ENCODE data around the gene INTS3. TPM values are rescaled to one million over a fixed set of nuclear protein-coding genes. Genes with fewer than 3 reads are reported as not detected.
A peak's percentile ranks its signal among the peaks of the same experiment; 100 is the strongest.

Gene INTS3
- total RNA-seq, 4 donors from 2014 or later, result 31.4 to 55.3 (median 43.5) TPM

- no peak for TF ChIP-seq POLR2A (IDR thresholded peaks at IDR 0.05)
- Histone ChIP-seq H3K27me3 (no peaks in the 10 kb centered on the region), H3K4me3 (no peak overlapping the region), H3K36me3 (peaks cover 0 to 9% of the 10 kb centered on the region in 2 donors), H3K4me1 (peaks cover 0 to 43% (median 9%) of the 10 kb centered on the region in 3 donors), H3K9me3 (no peaks in the 10 kb centered on the region), H3K27ac (peak overlapping the region in 3 of 4 donors; percentile 21 to 69 (median 55))
- no peak for ATAC-seq
- WGBS, 2 donors (ENCODE audit: low coverage in 1 of 2), result 38 to 77% methylated on average over 1 to 3 of the region's 3 CpGs
Observed at GRCh38 chr1:153734396-153735089, 6.7 kb downstream of the INTS3 start.

- H3K27me3 ChIP-seq, result no peaks in the 10 kb centered on the region
- peak overlapping the region in 2 of 4 donors; percentile 21 to 35 for H3K27ac ChIP-seq
- H3K9me3 ChIP-seq, result no peaks in the 10 kb centered on the region
- 93 to 94% methylated on average over 3 of the region's 3 CpGs for WGBS, 2 donors (ENCODE audit: low coverage in 1 of 2)
- TF ChIP-seq CTCF (IDR thresholded peaks at IDR 0.05) (no peak), POLR2A (IDR thresholded peaks at IDR 0.05) (no peak)
- no peak overlapping the region for H3K4me3 ChIP-seq
- no peak for ATAC-seq
- peaks cover 0 to 38% (median 8%) of the 10 kb centered on the region in 3 donors for H3K4me1 ChIP-seq
- peaks cover 0 to 14% of the 10 kb centered on the region in 2 donors for H3K36me3 ChIP-seq
Observed at GRCh38 chr1:153735090-153735420, 7.2 kb downstream of the INTS3 start.

GRCh38 chr1:153741986-153742385 is 14.1 kb downstream of the INTS3 start:
- WGBS, 2 donors (ENCODE audit: low coverage in 1 of 2), result 45 to 75% methylated on average over 2 of the region's 2 CpGs
- TF ChIP-seq EP300 (IDR thresholded peaks at IDR 0.05) (no peak), POLR2AphosphoS5 (IDR thresholded peaks at IDR 0.05) (no peak), CTCF (IDR thresholded peaks at IDR 0.05) (no peak), POLR2A (IDR thresholded peaks at IDR 0.05) (no peak)
- Histone ChIP-seq H3K9me3 (no peaks in the 10 kb centered on the region), H3K27me3 (no peaks in the 10 kb centered on the region), H3K4me3 (no peak overlapping the region), H3K36me3 (peaks cover 0 to 83% of the 10 kb centered on the region in 2 donors), H3K27ac (peak overlapping the region in 1 of 4 donors; percentile 57), H3K4me1 (peaks cover 0 to 18% (median 4%) of the 10 kb centered on the region in 3 donors)
- ATAC-seq, result no peak

GRCh38 chr1:153742411-153743142 is 14.7 kb downstream of the INTS3 start:
- no peaks in the 10 kb centered on the region for H3K27me3 ChIP-seq
- H3K4me1 ChIP-seq, result peaks cover 0 to 23% (median 4%) of the 10 kb centered on the region in 3 donors
- no peak overlapping the region for H3K4me3 ChIP-seq
- H3K9me3 ChIP-seq, result no peaks in the 10 kb centered on the region
- peak; percentile 88 for ATAC-seq
- WGBS, 2 donors (ENCODE audit: low coverage in 1 of 2), result 38 to 49% methylated on average over 4 of the region's 5 CpGs
- peaks cover 0 to 89% of the 10 kb centered on the region in 2 donors for H3K36me3 ChIP-seq
- TF ChIP-seq EP300 (IDR thresholded peaks at IDR 0.05) (no peak), POLR2A (IDR thresholded peaks at IDR 0.05) (no peak), POLR2AphosphoS5 (IDR thresholded peaks at IDR 0.05) (no peak), CTCF (IDR thresholded peaks at IDR 0.05) (no peak)
- H3K27ac ChIP-seq, result peak overlapping the region in 2 of 4 donors; percentile 49 to 57

GRCh38 chr1:153745417-153745816 is 17.6 kb downstream of the INTS3 start:
- H3K36me3 ChIP-seq, result peaks cover 0 to 94% of the 10 kb centered on the region in 2 donors
- H3K27ac ChIP-seq, result no peak overlapping the region
- 75 to 100% methylated on average over 2 of the region's 2 CpGs for WGBS, 2 donors (ENCODE audit: low coverage in 1 of 2)
- no peak overlapping the region for H3K4me3 ChIP-seq
- no peaks in the 10 kb centered on the region for H3K9me3 ChIP-seq
- ATAC-seq, result no peak
- TF ChIP-seq POLR2A (IDR thresholded peaks at IDR 0.05), result no peak
- TF ChIP-seq POLR2AphosphoS5 (IDR thresholded peaks at IDR 0.05), result no peak
- no peak for TF ChIP-seq CTCF (IDR thresholded peaks at IDR 0.05)
- no peak for TF ChIP-seq EP300 (IDR thresholded peaks at IDR 0.05)
- no peaks in the 10 kb centered on the region for H3K27me3 ChIP-seq
- H3K4me1 ChIP-seq, result peaks cover 8 to 52% (median 11%) of the 10 kb centered on the region in 3 donors

Measured in gastroesophageal sphincter (tissue), 4 donors.